Effector memory CD4-positive, alpha-beta T cell (primary cell): Measurements from ENCODE around the gene ZMYND8.

ENCODE experiments used
- DNase-seq, 3 donors: peaks; one replicate each; pipeline ENCODE4 v3.0.0-alpha.2; 2020
- H3K27ac ChIP-seq: 2 replicates; pipeline ENCODE4 v1.7.0; 2013; ENCODE audit warnings: mild to moderate bottlenecking, low read length, moderate library complexity; ENCODE audit not compliant: insufficient read depth, poor library complexity, severe bottlenecking
- H3K27me3 ChIP-seq: replicated peaks from 2 replicates; pipeline ENCODE4 v1.7.0; 2013; ENCODE audit warnings: mild to moderate bottlenecking, low read length; ENCODE audit not compliant: insufficient read depth, control insufficient read depth, poor library complexity, severe bottlenecking
- H3K36me3 ChIP-seq: 2 replicates; pipeline ENCODE4 v1.7.0; 2013; ENCODE audit warnings: mild to moderate bottlenecking, low read length, moderate library complexity; ENCODE audit not compliant: control insufficient read depth, insufficient read depth
- H3K4me1 ChIP-seq: 2 replicates; pipeline ENCODE4 v1.7.0; 2013; ENCODE audit warnings: low read length, mild to moderate bottlenecking; ENCODE audit not compliant: control insufficient read depth, insufficient read depth, poor library complexity, severe bottlenecking
- H3K4me3 ChIP-seq: 2 replicates; pipeline ENCODE4 v1.7.0; 2013; ENCODE audit warnings: low read length, low read depth, mild to moderate bottlenecking; ENCODE audit not compliant: insufficient read depth, poor library complexity, severe bottlenecking
- H3K9me3 ChIP-seq: 2 replicates; pipeline ENCODE4 v1.7.0; 2013; ENCODE audit warnings: mild to moderate bottlenecking, low read length, moderate library complexity; ENCODE audit not compliant: control insufficient read depth

ZMYND8 gene

GRCh38 chr20:47165376-47165865 lies 191.1 kb downstream of the ZMYND8 start:
- H3K27ac ChIP-seq: no peak overlapping the region
- H3K27me3 ChIP-seq: no peaks in the 10 kb centered on the region
- no peaks in the 10 kb centered on the region for H3K36me3 ChIP-seq
- H3K4me1 ChIP-seq: no peaks in the 10 kb centered on the region
- H3K4me3 ChIP-seq: no peak overlapping the region
- no peak for DNase-seq
- H3K9me3 ChIP-seq: no peaks in the 10 kb centered on the region

DNA sequence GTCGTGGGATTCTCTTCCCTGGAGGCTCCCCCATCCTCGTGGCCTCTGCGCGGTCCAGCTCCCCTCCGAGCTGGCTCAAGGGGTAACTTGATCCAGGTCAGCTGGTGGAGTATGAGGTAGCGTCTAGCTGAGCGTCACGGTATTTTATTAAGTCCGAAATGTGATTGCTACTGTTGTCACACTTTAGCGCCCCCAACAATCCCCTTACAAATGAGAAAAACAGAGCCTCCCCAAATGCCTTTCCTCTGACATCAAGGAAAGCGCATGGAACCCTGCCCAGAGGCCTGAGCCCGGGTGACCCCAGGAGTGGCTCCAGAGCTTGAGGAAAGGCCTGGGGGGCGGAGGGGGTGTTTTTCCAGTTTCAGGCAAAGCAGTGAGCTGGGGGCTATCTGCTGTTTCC lies 192.4 kb downstream of the ZMYND8 start:
- H3K4me1 ChIP-seq: no peaks in the 10 kb centered on the region
- no peaks in the 10 kb centered on the region for H3K9me3 ChIP-seq
- H3K4me3 ChIP-seq: no peak overlapping the region
- H3K36me3 ChIP-seq: no peaks in the 10 kb centered on the region
- H3K27me3 ChIP-seq: no peaks in the 10 kb centered on the region
- H3K27ac ChIP-seq: no peak overlapping the region
- no peak for DNase-seq

GRCh38 chr20:47161411-47161810 lies 195.1 kb downstream of the ZMYND8 start:
- Histone ChIP-seq H3K9me3 (no peaks in the 10 kb centered on the region), H3K27ac (no peak overlapping the region), H3K4me1 (no peaks in the 10 kb centered on the region), H3K36me3 (no peaks in the 10 kb centered on the region), H3K27me3 (no peaks in the 10 kb centered on the region), H3K4me3 (no peak overlapping the region)
- no peak for DNase-seq

DNA sequence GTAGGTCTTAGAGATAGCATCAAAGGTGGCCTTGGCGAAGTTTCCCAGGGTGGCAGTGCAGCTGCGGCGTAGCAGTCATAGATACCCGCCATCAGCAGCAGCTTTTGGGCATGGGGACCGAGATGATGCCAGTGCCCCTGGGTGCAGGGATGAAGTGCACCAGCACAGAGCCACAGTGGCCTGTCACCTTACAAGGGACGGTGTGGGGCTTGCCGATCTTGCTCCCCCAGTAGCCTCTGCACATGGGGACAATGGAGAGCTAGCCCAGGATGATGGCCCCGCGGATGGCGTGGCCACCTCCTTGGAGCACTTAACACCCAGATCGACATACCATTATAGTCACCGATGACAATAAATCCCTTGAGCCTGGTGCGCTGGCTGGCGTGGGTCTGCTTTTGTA lies 195.5 kb downstream of the ZMYND8 start:
- Histone ChIP-seq H3K36me3 (no peaks in the 10 kb centered on the region), H3K4me1 (no peaks in the 10 kb centered on the region), H3K27me3 (no peaks in the 10 kb centered on the region), H3K9me3 (no peaks in the 10 kb centered on the region), H3K4me3 (no peak overlapping the region), H3K27ac (no peak overlapping the region)
- DNase-seq: no peak

DNA sequence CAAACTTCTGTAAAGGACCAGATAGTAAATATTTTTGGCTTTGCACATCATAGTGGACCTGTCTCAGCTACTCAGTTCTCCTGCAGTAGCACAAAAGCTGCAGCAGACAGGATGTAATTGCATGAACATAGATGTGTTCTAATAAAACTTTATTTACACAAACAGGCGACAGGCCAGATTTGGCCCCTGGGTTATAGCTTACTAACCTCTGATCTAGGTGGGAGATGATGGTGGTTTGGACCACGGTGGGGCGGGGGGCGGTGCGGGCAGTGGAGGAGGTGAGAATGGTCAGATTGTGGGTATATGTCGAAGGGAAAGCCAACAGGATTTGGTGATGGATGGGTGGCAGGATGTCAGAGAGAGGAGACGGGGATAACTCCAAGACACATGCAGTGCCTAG lies 196.3 kb downstream of the ZMYND8 start:
- H3K4me1 ChIP-seq: no peaks in the 10 kb centered on the region
- H3K4me3 ChIP-seq: no peak overlapping the region
- no peaks in the 10 kb centered on the region for H3K27me3 ChIP-seq
- no peak for DNase-seq
- H3K9me3 ChIP-seq: no peaks in the 10 kb centered on the region
- no peaks in the 10 kb centered on the region for H3K36me3 ChIP-seq
- no peak overlapping the region for H3K27ac ChIP-seq
